ENCODE measurements around the gene C5AR1.
"Not testable (repeated sequence)": the region's sequence is repeated elsewhere in the genome, so short reads cannot be mapped to it uniquely, and the experiment has no call there.

Gene C5AR1

DNA sequence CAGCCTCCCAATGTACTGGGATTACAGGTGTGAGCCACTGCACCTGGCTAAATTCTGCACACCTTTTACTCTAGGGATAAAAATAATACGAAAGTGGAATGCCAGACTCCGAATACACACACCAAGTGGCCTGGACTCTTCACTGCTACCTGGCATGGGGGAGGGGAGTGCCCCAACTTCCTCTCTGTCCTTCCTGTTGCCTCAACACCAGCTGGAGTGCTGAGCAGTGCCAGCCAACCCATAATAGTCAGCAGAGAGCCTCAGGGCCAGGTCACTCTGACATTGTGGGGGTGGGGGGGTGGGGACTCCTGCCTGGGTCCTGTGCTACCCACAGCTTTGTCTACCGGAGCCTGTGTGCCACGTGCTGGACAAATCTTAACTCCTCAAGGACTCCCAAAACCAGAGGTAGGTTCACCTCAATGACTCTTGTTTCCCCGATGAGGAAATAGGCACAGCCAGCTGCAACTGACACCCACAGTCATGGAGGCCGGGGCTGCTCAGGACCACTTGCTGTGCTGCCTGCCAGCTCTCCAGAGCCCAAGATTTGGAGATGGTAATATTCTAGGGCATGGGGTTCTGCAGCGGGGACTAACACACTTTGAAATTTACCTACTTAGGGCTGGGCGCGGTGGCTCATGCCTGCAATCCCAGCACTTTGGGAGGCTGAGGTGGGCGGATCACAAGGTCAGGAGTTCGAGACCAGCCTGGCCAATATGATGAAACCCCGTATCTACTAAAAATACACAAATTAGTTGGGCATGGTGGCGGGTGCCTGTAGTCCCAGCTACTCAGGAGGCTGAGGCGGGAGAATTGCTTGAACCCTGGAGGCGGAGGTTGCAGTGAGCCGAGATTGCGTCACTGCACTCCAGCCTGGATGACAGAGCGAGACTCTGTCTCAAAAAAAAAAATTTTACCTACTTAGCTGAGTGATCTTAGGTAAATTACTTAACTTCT, 27.4 kb downstream of the C5AR1 start:
- peak; percentile 66 for DNase-seq

DNA sequence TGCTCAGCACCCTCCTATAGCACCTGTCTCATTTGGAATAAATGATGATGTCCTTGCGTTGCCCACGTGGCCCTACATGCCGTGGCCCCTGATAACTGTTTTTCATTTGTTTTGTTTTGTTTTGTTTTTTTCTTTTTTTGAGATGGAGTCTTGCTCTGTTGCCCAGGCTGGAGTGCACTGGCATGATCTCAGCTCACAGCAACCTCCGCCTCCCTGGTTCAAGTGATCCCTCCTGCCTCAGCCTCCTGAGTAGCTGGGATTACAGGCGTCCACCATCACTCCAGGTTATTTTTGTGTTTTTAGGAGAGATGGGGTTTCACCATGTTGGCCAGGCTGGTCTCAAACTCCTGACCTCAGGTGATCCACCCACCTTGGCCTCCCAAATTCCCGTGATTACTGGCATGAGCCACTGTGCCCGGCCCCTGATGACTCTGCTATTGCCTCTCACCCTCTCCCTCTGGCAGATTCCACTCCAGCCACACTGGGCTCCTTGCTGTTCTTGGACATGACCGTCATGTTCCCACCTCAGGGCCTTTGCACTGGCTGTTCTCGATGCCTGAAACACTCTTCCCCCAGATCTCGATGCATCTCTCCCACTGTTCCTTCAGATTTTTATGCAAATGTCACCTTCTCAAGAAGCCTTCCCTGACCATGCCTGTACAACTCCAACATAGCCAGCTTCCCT, 29.7 kb downstream of the C5AR1 start:
- DNase-seq, result no peak

DNA sequence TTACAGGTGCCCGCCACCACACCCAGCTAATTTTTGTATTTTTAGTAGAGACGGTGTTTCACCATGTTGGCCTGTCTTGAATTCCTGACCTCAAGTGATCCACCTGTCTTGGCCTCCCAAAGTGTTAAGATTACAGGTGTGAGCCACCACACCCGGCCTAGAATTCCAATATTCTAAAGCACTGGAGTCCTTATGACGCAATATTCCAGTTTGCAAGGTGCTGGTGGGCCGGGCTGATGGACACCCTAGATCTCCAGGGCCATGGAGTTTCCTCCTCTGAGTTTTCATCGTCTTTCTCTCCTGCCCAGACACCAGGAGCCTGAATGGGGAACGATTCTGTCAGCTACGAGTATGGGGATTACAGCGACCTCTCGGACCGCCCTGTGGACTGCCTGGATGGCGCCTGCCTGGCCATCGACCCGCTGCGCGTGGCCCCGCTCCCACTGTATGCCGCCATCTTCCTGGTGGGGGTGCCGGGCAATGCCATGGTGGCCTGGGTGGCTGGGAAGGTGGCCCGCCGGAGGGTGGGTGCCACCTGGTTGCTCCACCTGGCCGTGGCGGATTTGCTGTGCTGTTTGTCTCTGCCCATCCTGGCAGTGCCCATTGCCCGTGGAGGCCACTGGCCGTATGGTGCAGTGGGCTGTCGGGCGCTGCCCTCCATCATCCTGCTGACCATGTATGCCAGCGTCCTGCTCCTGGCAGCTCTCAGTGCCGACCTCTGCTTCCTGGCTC, 31.0 kb downstream of the C5AR1 start:
- DNase-seq, result no peak

DNA sequence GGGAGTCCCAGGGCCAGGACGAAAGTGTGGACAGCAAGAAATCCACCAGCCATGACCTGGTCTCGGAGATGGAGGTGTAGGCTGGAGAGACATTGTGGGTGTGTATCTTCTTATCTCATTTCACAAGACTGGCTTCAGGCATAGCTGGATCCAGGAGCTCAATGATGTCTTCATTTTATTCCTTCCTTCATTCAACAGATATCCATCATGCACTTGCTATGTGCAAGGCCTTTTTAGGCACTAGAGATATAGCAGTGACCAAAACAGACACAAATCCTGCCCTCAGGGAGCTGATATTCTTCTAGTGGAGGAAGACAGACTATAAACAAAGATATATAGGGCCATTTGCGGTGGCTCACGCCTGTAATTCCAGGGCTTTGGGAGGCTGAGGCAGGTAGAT, 32.1 kb downstream of the C5AR1 start:
- no peak for DNase-seq

DNA sequence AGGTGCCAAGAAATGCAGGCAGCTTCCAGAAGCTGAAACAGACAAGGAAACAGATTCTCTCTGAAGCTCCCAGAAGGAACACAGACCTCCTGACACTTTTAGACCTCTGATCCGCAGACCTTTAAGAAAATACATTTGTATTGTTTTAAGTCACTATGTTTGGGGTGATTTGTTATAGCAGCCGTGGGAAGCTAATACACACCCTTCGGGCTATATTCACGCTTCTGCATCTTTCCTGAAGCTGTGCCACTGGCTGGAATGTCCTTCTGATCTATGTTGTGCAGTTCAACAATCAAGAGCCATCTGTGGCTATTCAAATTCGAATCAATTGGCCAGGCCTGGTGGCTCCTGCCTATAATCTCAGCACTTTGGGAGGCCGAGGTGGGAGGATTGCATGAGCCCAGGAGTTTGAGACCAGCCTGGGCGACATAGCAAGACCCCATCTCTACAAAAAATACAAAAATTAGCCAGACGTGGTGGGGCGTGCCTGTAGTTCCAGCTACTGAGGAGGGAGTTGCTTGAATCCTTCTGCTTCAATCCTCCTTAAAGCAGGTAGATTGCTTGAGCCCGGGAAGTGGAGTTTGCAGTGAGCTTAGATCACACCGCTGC, 33.6 kb downstream of the C5AR1 start:
- DNase-seq, result no peak

DNA sequence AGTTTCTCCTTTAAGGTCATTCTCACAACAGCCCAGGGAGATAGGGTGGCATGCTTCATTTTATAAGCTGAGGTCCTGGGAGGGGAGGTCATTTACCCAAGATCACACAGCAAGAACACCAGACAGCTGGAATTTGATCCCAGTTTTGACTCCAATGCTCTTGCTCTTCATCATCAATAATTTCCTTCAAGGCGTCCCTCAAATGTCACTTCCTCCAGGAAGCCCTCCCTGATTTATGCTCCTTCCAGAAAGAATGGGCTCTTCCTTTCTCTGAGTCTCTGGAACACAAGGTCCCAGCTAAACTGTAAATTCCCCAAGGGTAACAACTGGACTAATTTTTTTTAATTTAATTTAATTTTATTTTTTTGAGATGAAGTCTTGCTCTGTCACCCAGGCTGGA, 34.8 kb downstream of the C5AR1 start:
- no peak for DNase-seq

DNA sequence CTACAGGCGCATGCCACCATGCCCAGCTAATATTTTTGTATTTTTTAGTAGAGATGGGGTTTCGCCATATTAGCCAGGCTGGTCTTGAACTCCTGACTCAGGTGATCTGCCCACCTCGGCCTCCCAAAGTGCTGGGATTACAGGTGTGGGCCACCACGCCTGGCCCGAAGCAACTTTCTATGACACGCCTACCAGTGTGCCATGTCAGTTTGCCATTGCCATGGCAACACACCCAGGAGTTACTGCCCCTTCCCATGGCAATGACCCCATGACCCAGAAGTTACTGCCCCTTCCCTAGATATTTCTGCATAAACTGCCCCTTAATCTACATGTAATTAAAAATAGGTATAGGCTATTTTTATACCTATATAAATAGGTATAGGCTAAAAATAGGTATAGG, 36.4 kb downstream of the C5AR1 start:
- not testable (repeated sequence) for DNase-seq

DNA sequence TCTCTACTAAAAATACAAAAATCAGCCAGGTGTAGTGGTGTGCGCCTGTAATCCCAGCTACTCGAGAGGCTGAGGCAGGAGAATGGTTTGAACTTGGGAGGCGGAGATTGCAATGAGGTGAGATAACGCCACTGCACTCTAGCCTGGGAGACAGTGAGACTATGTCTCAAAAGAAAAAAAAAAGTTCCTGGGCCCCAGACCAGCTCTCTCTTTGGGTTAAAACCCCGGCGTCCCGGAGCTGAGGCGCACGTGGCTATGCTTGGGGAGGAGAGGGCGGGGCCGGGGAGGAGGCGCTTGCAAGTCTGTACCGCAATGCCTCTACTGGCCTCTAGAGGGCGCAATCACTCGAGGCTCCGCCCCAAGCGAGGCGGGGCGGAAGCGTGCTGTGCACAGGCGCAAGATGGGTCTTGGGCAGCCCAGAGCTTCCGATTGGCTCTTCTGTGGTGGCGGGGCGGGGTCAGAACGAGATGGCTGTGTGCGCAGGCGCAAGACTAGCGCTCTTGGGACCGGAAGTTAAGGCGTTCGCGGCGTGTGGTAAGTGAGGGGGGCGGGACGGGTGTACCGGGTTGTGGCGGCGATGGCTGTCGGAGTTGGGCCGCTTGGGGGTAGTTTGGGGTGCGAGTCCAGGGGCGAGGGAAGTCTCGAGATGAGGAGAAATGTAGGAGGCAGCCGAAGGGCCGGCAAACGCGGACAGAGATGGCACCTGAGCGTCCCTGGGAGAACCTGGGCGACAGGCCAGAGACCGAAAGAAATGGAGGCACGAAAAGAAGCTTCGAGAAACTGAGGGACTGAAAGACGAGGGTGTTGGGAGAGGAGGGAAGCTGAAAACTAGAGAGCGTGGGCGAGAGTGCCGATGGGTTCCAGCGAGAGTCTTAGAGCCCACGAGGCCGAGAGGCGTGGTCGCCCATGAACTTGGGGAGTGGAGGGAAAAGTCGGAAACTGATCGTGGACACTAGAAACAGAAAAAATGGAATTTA, 39.4 kb downstream of the C5AR1 start, which contains the start of gene DHX34:
DHX34 (plus strand) TSS at position 497 of the 977 bp plus-strand sequence. CDS start 3,716 bp downstream, outside the sequence.
- peak; percentile 99 for DNase-seq

DNA sequence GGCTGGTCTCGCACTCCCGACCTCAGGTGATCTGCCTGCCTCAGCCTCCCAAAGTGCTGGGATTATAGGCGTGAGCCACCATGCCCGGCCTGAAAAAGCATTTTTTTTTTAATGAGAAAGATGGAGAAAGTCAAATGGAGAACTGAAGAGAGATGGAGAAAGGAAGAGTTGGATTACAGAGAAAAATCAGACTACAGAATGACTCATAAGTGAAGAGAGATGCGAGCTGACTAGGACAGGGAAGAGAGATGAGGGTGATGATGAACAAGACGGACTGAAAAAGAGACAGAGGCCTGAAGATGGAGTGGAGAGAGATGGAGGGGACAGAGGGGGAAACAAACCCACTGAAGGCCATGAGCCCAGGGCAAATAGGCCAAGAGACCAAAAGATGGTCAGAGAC, 41.0 kb downstream of the C5AR1 start:
- DNase-seq, result no peak

DNA sequence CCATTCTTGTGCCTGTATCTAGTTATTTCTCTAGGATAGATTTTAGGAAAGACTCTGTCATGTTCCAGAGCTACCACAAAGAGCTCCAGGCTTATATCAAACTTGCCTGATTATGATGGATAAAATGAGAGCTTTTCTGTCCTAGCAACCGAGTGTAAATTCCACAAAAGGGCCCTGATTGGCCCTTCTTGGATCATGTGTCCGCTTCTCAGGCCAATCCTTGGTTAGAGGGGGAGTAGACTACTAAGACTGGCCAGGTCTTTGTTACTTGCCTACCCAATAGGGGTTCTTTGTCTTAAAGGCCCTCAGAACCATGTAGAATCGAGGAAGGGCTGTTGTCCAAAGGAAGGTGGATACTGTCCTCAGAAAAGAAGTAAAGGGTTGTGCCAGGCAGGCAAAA, 41.9 kb downstream of the C5AR1 start:
- DNase-seq, result no peak

DNA sequence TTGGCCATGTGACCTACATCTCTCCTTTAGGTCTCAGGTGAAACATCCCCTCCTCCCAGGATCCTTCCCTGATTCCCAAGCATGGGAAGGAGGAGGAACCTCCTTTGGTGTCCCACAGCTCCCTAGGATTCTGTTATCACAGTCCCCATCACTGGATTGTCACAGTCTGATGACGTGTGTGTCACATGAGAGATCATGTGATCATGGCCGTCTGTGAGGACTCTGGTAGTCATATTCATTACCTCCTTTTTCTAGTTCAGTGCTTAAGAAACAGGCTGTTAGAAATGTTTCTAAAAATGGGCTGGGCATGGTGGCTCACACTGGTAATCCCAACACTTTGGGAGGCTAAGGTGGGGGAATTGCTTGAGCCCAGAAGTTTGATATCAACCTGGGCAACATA, 42.4 kb downstream of the C5AR1 start:
- no peak for DNase-seq

DNA sequence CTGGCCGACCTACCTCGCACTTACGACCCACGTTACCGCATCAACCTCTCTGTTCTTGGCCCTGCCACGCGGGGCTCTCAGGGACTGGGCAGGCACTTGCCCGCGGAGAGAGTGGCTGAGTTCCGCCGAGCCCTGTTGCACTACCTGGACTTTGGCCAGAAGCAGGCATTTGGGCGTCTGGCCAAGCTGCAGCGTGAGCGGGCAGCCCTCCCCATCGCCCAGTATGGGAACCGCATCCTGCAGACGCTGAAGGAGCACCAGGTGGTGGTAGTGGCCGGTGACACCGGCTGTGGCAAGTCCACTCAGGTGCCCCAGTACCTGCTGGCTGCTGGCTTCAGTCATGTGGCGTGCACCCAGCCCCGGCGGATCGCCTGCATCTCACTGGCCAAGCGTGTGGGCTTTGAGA, 43.6 kb downstream of the C5AR1 start:
- DNase-seq, result no peak

DNA sequence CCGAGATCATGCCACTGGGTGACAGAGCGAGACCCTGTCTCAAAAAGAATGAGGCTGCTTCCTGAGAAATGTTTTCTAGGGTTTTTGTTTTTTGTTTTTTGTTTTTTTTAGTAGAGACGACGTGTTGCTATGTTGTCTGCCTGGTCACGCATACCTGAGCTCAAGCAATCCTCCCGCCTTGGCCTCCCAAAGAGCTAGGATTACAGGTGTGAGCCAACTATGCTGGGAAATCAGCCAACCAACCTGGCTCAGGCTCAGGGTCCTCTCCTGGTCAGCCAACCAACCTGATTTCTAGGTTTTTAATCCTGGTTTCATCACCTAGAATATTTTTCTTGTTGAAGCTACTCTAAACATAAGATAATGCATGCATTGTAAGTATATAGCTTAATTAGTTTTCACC, 47.2 kb downstream of the C5AR1 start:
- no peak for DNase-seq

DNA sequence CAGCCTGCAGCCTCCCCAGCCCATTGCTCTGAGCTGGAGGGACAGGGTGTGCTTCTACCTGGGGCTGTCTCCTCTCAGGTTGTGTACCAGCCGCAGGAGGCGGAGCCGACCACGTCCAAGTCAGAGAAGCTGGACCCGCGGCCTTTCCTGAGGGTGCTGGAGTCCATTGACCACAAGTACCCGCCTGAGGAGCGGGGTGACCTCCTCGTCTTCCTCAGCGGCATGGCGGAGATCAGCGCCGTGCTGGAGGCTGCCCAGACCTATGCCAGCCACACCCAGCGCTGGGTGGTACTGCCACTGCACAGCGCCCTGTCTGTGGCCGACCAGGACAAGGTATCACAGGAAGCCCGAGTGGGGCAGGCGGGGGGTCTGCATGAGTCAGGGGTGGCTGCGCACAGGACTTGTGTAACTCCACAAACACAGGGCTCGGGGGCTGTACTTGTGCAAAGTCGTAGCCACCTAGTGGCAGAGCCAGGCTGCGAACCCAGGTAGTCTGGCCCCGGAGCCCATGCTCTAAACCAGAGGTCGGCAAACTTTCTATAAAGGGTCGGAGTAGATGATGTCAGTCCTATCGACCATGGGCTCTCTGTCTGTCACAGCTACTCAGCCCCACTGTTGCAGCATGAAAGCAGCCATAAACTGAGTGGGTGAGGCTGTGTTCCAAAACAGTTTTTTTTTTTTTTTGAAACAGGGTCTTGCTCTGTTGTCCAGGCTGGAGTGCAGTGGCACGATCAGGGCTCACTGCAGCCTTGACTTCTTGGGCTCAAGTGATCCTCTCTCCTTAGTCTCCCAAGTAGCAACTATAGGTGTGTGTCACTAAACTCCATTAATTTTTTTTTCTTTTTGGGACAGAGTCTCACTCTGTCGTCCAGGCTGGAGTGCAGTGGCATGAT, 48.4 kb downstream of the C5AR1 start:
- no peak for DNase-seq

DNA sequence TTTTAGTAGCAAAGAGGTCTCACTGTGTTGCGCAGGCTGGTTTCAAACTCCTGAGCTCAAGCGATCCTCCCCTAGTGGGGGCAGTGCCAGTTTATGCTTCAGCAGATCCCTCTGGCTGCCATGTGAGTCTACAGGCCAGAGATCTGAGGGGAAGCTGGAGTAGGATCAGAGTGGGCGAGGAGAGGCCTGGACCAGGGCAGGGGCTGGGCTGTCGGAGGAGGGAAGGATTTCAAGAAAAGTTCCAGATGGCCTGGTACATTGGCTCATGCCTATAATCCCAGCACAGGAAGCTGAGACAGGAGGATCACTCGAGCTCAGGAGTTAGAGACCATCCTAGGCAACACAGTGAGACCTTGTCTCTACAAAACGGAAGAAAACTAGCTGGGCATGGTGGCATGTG, 49.3 kb downstream of the C5AR1 start:
- no peak for DNase-seq

DNA sequence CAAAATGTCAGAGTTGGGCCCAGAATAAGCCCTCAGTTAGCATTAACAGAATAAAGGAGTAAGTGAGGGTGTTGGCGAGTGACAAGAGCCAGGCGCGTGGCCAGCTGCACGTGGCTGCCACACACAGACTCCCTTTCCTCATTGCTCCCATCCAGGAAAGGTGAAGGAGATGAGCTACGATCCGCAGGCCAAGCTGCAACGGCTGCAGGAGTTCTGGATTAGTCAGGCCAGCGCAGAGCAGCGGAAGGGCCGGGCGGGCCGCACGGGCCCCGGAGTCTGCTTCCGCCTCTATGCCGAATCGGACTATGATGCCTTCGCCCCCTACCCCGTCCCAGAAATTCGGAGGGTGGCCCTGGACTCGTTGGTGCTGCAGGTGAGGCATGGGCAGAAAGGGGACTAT, 52.7 kb downstream of the C5AR1 start:
- no peak for DNase-seq

DNA sequence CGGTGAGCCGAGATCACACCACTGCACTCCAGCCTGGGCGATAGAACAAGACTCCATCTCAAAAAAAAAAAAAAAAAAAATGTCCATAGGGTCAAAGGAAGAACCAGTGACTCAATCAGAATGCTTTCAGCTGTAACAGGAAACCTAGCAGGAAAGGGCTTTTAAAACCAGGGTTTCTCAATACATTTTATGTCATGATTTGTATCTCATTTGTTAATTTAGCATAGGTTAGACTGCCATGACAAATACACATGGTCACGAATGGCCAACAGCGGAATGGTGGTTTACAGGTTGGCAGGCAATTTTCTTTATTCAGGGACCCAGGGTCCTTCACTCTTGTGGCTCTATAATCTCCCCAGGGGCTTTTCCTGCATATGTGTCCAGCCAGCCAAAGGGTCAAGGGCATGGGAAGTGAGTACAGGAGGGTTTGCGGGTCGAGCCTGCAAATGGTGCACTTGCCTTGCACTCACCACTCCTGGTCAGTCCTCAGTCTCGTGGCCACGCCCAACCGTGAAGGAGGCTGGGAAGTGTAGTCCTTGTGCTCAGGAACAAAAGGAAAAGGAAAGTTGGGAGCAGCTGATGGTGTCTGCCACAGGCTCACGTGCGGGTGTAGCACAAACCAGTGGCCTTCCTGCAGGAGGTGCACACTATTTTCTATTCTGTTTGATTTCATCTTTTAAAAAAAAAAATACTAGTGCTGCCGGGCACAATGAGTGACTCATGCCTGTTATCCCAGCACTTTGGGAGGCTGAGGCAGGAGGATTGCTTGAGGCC, 54.3 kb downstream of the C5AR1 start:
- no peak for DNase-seq

DNA sequence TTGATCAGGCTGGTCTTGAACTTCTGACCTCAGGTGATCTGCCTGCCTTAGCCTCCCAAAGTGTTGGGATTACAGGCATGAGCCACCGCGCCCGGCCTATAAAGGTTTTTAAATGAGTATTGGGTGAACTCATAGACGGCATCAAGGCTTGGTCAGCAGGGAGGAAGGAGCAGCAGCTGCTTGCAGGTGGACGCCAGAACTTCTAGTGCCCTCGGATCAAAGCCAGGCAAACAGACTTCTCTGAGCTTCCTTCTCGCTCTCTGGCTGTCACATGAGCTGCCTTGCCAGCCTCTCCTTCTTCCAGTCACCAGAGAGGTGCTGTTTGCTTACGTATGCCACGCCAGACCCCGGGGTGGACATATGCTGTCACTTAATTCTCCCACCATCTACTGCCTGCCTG, 55.8 kb downstream of the C5AR1 start:
- not testable (repeated sequence) for DNase-seq

DNA sequence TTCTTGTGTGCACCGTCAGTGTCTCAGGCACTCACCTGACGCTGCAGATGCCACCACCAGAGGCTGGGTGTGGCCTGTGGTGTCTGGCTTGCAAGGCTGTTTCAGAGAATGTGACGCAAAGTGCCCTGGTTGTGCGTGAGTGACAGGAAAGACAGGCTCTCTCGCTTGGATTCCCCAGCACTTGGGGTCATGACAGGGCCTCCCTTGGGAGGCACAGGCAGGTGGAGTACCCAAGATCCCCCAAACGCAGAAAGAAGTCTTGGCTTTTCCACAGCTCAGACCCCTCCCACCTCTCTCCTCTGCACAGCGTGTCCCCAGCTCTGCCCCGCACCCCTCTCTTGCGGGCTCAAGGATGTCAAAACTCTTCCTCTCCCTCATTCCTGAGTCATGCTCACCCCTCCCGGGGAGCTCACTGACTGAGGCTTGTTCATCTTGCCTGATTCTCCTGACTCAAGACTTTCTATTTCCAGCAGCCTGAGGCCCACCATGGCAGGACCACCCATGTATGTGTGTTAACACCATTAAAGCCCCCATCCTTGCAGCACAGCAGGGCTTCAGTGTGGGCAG, 60.5 kb downstream of the C5AR1 start:
- no peak for DNase-seq
